ENCODE measurements around the gene CENPB. TPM values are rescaled to one million over a fixed set of nuclear protein-coding genes. Genes with fewer than 3 reads are reported as not detected.

CENPB gene
- polyA plus RNA-seq, 1 donor (not counting 4 experiments of a cell fraction or from before 2014, with no cell fraction given), result 18.1 TPM

GRCh38 chr20:3783068-3783489 is 3.5 kb downstream of the CENPB start:
- Histone ChIP-seq H3K4me1 (ENCODE audit: control insufficient read depth, extremely low read depth, insufficient read depth, low read length) (peaks cover 37% of the 10 kb centered on the region), H3K79me2 (ENCODE audit: control insufficient read depth, insufficient read depth, low read length) (peaks cover 31% of the 10 kb centered on the region), H3K36me3 (ENCODE audit: control insufficient read depth in 2 of 2, extremely low read depth in 1 of 2, insufficient read depth in 2 of 2, low read length in 2 of 2) (peaks cover 0 to 9% of the 10 kb centered on the region in 2 experiments), H3K9me1 (ENCODE audit: control insufficient read depth, extremely low read depth, insufficient read depth, low read length) (peaks cover 4% of the 10 kb centered on the region), H4K20me1 (ENCODE audit: control insufficient read depth, extremely low read depth, insufficient read depth, low read length) (peaks cover 21% of the 10 kb centered on the region), H3K4me3 (ENCODE audit: control insufficient read depth in 2 of 3, extremely low read depth in 1 of 3, insufficient read depth in 2 of 3, low read depth in 1 of 3, low read length in 3 of 3) (no peak overlapping the region), H3K27ac (ENCODE audit: control insufficient read depth, insufficient read depth, low read length) (no peak overlapping the region), H2AFZ (ENCODE audit: control insufficient read depth, low read length) (no peak overlapping the region), H3K9ac (ENCODE audit: control insufficient read depth, extremely low read depth, insufficient read depth, low read length) (no peak overlapping the region), H3K4me2 (ENCODE audit: control insufficient read depth, extremely low read depth, insufficient read depth, low read depth, low read length) (peak overlapping the region; percentile 34), H3K9me3 (ENCODE audit: control insufficient read depth, low read depth, low read length) (no peaks in the 10 kb centered on the region), H3K27me3 (ENCODE audit: control insufficient read depth, extremely low read depth, insufficient read depth, low read length) (peaks cover 9% of the 10 kb centered on the region)
- dilution Hi-C loops (cut with MboI; ENCODE audit: extremely low pct_ligation_motif_present, low sequenced_read_pairs), result no loop called here
- DNase-seq (ENCODE audit: low read depth, low spot score) (no peak), FAIRE-seq (no peak)
- TF ChIP-seq, protein P1, sequence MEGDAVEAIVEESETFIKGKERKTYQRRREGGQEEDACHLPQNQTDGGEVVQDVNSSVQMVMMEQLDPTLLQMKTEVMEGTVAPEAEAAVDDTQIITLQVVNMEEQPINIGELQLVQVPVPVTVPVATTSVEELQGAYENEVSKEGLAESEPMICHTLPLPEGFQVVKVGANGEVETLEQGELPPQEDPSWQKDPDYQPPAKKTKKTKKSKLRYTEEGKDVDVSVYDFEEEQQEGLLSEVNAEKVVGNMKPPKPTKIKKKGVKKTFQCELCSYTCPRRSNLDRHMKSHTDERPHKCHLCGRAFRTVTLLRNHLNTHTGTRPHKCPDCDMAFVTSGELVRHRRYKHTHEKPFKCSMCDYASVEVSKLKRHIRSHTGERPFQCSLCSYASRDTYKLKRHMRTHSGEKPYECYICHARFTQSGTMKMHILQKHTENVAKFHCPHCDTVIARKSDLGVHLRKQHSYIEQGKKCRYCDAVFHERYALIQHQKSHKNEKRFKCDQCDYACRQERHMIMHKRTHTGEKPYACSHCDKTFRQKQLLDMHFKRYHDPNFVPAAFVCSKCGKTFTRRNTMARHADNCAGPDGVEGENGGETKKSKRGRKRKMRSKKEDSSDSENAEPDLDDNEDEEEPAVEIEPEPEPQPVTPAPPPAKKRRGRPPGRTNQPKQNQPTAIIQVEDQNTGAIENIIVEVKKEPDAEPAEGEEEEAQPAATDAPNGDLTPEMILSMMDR (optimal IDR thresholded peaks at IDR 0.05 in 1 of 3, IDR thresholded peaks at IDR 0.05 in 1 of 3, conservative IDR thresholded peaks at IDR 0.05 in 1 of 3; ENCODE audit: extremely low read depth in 1 of 3, insufficient read depth in 2 of 3, low read length in 3 of 3), result no peak
- no peak for TF ChIP-seq EZH2 (IDR thresholded peaks at IDR 0.05; ENCODE audit: low read length)

DNA sequence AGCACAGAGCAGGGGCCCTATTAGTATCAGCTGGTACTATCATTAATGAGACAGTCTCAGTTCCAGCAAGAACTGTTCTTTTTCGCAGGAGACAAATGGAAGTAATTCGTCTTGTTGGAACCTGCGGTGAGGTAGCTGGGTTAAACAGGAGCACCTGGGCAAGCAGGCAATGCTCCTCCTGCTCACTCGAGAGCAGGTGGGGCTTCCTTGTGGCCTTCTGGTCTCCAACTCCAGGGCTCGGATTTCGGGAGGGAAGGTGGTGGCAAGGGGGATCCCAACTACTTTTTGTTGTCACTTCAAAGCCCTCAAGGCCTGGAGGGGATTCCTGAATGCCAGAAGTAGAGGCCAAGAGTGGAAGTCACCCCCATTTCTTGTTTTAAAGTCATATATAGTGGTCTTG is 3.9 kb downstream of the CENPB start:
- H3K4me1 ChIP-seq (ENCODE audit: control insufficient read depth, extremely low read depth, insufficient read depth, low read length), result peaks cover 37% of the 10 kb centered on the region
- peaks cover 31% of the 10 kb centered on the region for H3K79me2 ChIP-seq (ENCODE audit: control insufficient read depth, insufficient read depth, low read length)
- no peak overlapping the region for H2AFZ ChIP-seq (ENCODE audit: control insufficient read depth, low read length)
- TF ChIP-seq, protein P1 (optimal IDR thresholded peaks at IDR 0.05 in 1 of 3, IDR thresholded peaks at IDR 0.05 in 1 of 3, conservative IDR thresholded peaks at IDR 0.05 in 1 of 3; ENCODE audit: extremely low read depth in 1 of 3, insufficient read depth in 2 of 3, low read length in 3 of 3), result no peak
- no peak for TF ChIP-seq EZH2 (IDR thresholded peaks at IDR 0.05; ENCODE audit: low read length)
- peaks cover 21% of the 10 kb centered on the region for H4K20me1 ChIP-seq (ENCODE audit: control insufficient read depth, extremely low read depth, insufficient read depth, low read length)
- peaks cover 4% of the 10 kb centered on the region for H3K9me1 ChIP-seq (ENCODE audit: control insufficient read depth, extremely low read depth, insufficient read depth, low read length)
- H3K9me3 ChIP-seq (ENCODE audit: control insufficient read depth, low read depth, low read length), result no peaks in the 10 kb centered on the region
- no peak overlapping the region for H3K4me3 ChIP-seq (ENCODE audit: control insufficient read depth in 2 of 3, extremely low read depth in 1 of 3, insufficient read depth in 2 of 3, low read depth in 1 of 3, low read length in 3 of 3)
- dilution Hi-C loops (cut with MboI; ENCODE audit: extremely low pct_ligation_motif_present, low sequenced_read_pairs), result no loop called here
- DNase-seq (ENCODE audit: low read depth, low spot score) (no peak), FAIRE-seq (peak; percentile 57)
- peak overlapping the region; percentile 3 for H3K4me2 ChIP-seq (ENCODE audit: control insufficient read depth, extremely low read depth, insufficient read depth, low read depth, low read length)
- no peak overlapping the region for H3K27ac ChIP-seq (ENCODE audit: control insufficient read depth, insufficient read depth, low read length)
- H3K27me3 ChIP-seq (ENCODE audit: control insufficient read depth, extremely low read depth, insufficient read depth, low read length), result peaks cover 10% of the 10 kb centered on the region
- H3K36me3 ChIP-seq (ENCODE audit: control insufficient read depth in 2 of 2, extremely low read depth in 1 of 2, insufficient read depth in 2 of 2, low read length in 2 of 2), result peaks cover 0 to 9% of the 10 kb centered on the region in 2 experiments
- H3K9ac ChIP-seq (ENCODE audit: control insufficient read depth, extremely low read depth, insufficient read depth, low read length), result no peak overlapping the region

All from keratinocyte (primary cell).